K562 (cell line): ENCODE results near the gene MINPP1. TPM values are rescaled to one million over a fixed set of nuclear protein-coding genes. Genes with fewer than 3 reads are reported as not detected.
A peak's percentile ranks its signal among the peaks of the same experiment; 100 is the strongest.

Experiments
- BCL6 ChIP-seq: fragments of 250-450 bp; sonication (Bioruptor Pico); IDR thresholded peaks from 2 replicates; pipeline ENCODE4 v1.4.0; 2020
- COPS2 ChIP-seq: fragments of 450-650 bp; conservative IDR thresholded peaks from 2 replicates; pipeline ENCODE4 v1.6.1; 2016; ENCODE audit warnings: mild to moderate bottlenecking, moderate library complexity
- DMBX1 ChIP-seq: fragments of 250-450 bp; sonication (Bioruptor Pico); IDR thresholded peaks from 2 replicates; pipeline ENCODE4 v1.8.0; 2022; ENCODE audit warnings: inconsistent platforms, mild to moderate bottlenecking, moderate library complexity, borderline replicate concordance
- E2F3 ChIP-seq: fragments of 250-450 bp; sonication (Bioruptor Pico); IDR thresholded peaks from 2 replicates; pipeline ENCODE4 v1.4.0; 2020; ENCODE audit warnings: mild to moderate bottlenecking
- GTF2F1 ChIP-seq: IDR thresholded peaks from 2 replicates; pipeline ENCODE4 v1.6.1; 2011; ENCODE audit warnings: low read depth, low read length, improper control_type of control experiment
- HDAC3 ChIP-seq: fragments of 450-650 bp; IDR thresholded peaks from 2 replicates; pipeline ENCODE4 v1.6.1; 2018; ENCODE audit warnings: borderline replicate concordance, mild to moderate bottlenecking, moderate library complexity; ENCODE audit not compliant: partially characterized antibody
- HDAC6 ChIP-seq: IDR thresholded peaks from 2 replicates; pipeline ENCODE4 v1.6.1; 2012; ENCODE audit warnings: low read depth, mild to moderate bottlenecking, control low read depth, inconsistent platforms, low read length, moderate library complexity
- HOMEZ ChIP-seq: fragments of 250-450 bp; sonication (Bioruptor Pico); IDR thresholded peaks from 2 replicates; pipeline ENCODE4 v1.4.0; 2020; ENCODE audit warnings: mild to moderate bottlenecking, moderate library complexity
- HOXB6 ChIP-seq: fragments of 250-450 bp; sonication (Bioruptor Pico); IDR thresholded peaks from 2 replicates; pipeline ENCODE4 v1.5.1; 2022; ENCODE audit warnings: mild to moderate bottlenecking, borderline replicate concordance
- KAT2B ChIP-seq: IDR thresholded peaks from one replicate; pipeline ENCODE4 v1.6.1; 2012; ENCODE audit warnings: low read depth, mild to moderate bottlenecking, control low read depth, inconsistent platforms, low read length, moderate library complexity
- KDM5B ChIP-seq: fragments of 200-600 bp; sonication (generic); IDR thresholded peaks from 2 replicates; pipeline ENCODE4 v1.6.1; 2012; ENCODE audit warnings: low read depth, mild to moderate bottlenecking, moderate library complexity, low read length, control low read depth, inconsistent platforms; ENCODE audit not compliant: insufficient replicate concordance
- MBD1 ChIP-seq: fragments of 250-450 bp; sonication (Bioruptor Pico); IDR thresholded peaks from 2 replicates; pipeline ENCODE4 v1.8.0; 2022; ENCODE audit warnings: inconsistent platforms
- NFE2 ChIP-seq: IDR thresholded peaks from 2 replicates; pipeline ENCODE4 v1.6.1; 2014; ENCODE audit warnings: antibody characterized with exemption, low read depth
- PHB2 ChIP-seq: fragments of 450-650 bp; IDR thresholded peaks from 2 replicates; pipeline ENCODE4 v1.6.1; 2017; ENCODE audit warnings: low read depth
- RAD51 ChIP-seq: fragments of 450-650 bp; IDR thresholded peaks from 2 replicates; pipeline ENCODE4 v1.7.1; 2016; ENCODE audit warnings: low read depth, mild to moderate bottlenecking, borderline replicate concordance
- RNF2 ChIP-seq: sonication (generic); IDR thresholded peaks from 2 replicates; pipeline ENCODE4 v1.6.1; 2016
- SRSF9 ChIP-seq: fragments of 200-400 bp; formaldehyde crosslinking; IDR thresholded peaks from 2 replicates; pipeline ENCODE4 v1.6.1; 2017; ENCODE audit warnings: low read depth, low read length, borderline replicate concordance
- THAP12 ChIP-seq: fragments of 250-450 bp; sonication (Bioruptor Pico); IDR thresholded peaks from 2 replicates; pipeline ENCODE4 v1.9.0; 2021; ENCODE audit warnings: mild to moderate bottlenecking, inconsistent platforms
- TRIM28 ChIP-seq: fragments of 450-650 bp; IDR thresholded peaks from 2 replicates; pipeline ENCODE4 v1.6.1; 2017
- ZBTB49 ChIP-seq: sonication (generic); formaldehyde crosslinking; IDR thresholded peaks from 2 replicates; pipeline ENCODE4 v1.8.0; 2022; ENCODE audit warnings: missing genetic modification reagents, mild to moderate bottlenecking, borderline replicate concordance
- ZBTB9 ChIP-seq: fragments of 450-650 bp; formaldehyde crosslinking; IDR thresholded peaks from 2 replicates; pipeline ENCODE4 v1.4.0; 2020; ENCODE audit warnings: mild to moderate bottlenecking, moderate library complexity
- polyA plus RNA-seq, 8 experiments: library from polyadenylated mRNA; depleted of rRNA in 4 of 8; stranded (reverse) in 5 of 8; unstranded in 3 of 8; fragments of >200 nt; fragmentation: Nextera tagmentation in 2 of 8; fragmentation: Illumina TruSeq in 1 of 8; extraction: Ambion mirVana in 2 of 8; extraction: Trizol in 1 of 8; gene quantifications; 2 replicates each; pipeline versions ENCODE4 v1.2.1 to v1.2.3, GENCODE V29; 2011 to 2014; ENCODE audit warnings: inconsistent platforms in 1 of 8, missing spikeins in 1 of 8
- total RNA-seq, 7 experiments: library from RNA; depleted of rRNA in 6 of 7; stranded (reverse); fragments of >200 nt in 6 of 7; fragmentation: Illumina TruSeq in 2 of 7; extraction: Trizol in 2 of 7; gene quantifications; 2 replicates each; pipeline versions ENCODE4 v1.2.1 to v1.2.3, GENCODE V29; 2011 to 2021; ENCODE audit warnings: low replicate concordance in 1 of 7

MINPP1 gene
- total and polyA plus RNA-seq, 9 of the 15 experiments (the other 6 are each of a cell fraction or from before 2014, with no cell fraction given) = 11.5 to 44.5 (median 27.1) TPM

GRCh38 chr10:87500646-87501048 is 4.0 kb upstream of the MINPP1 start (continued):
- no peak for TF ChIP-seq ZBTB9 (CRISPR knock-in tag)
- no peak for TF ChIP-seq RAD51
- no peak for TF ChIP-seq HOMEZ (CRISPR knock-in tag)
- TF ChIP-seq RNF2 = peak; percentile 79
- TF ChIP-seq DMBX1 (CRISPR knock-in tag) = peak; percentile 74
- no peak for TF ChIP-seq KDM5B
- peak; percentile 56 for TF ChIP-seq HDAC3
- no peak for TF ChIP-seq BCL6
- TF ChIP-seq GTF2F1 = no peak
- no peak for TF ChIP-seq SRSF9
- TF ChIP-seq KAT2B = no peak
- no peak for TF ChIP-seq ZBTB49 (CRISPR knock-in tag)
- no peak for TF ChIP-seq HDAC6
- no peak for TF ChIP-seq COPS2
- TF ChIP-seq TRIM28 = no peak
- TF ChIP-seq THAP12 (CRISPR knock-in tag) = no peak
- TF ChIP-seq MBD1 (CRISPR knock-in tag) = no peak
- TF ChIP-seq E2F3 (CRISPR knock-in tag) = no peak
- TF ChIP-seq NFE2 = no peak
- no peak for TF ChIP-seq HOXB6 (CRISPR knock-in tag)
- no peak for TF ChIP-seq PHB2
